ENCODE measurements around the gene COCH.

DNA sequence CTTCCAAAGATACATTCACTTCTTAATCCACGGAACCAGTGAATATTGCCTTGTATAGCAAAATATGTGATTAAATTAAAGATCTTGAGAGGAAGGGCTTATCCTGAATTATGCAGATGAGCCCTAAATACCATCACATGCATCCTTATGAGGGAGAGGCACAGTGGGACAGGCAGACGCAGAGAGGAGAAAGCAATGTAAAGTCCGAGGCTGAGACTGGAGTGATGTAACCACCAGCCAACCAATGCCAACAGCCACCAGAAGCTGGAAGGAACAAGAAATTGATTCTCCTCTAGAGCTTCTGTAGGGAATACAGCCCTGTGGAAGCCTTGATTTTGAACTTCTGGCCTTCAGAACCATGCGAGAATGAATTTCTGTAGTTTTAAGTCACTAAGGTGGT is 44.5 kb upstream of the COCH start:
- TF ChIP-seq SP1 (IDR thresholded peaks at IDR 0.05) (no peak), CTBP1 (IDR thresholded peaks at IDR 0.05; ENCODE audit: borderline replicate concordance) (no peak), TARDBP (IDR thresholded peaks at IDR 0.05) (no peak), L3MBTL2 (conservative IDR thresholded peaks at IDR 0.05) (no peak), BHLHE40 (IDR thresholded peaks at IDR 0.05; ENCODE audit: borderline replicate concordance) (no peak), HDGF (IDR thresholded peaks at IDR 0.05; ENCODE audit: borderline replicate concordance) (no peak), NFRKB (IDR thresholded peaks at IDR 0.05) (no peak)
